ENCODE data around the gene DISC1.

The DISC1 gene

GRCh38 chr1:231701306-231701705 lies 74.7 kb downstream of the DISC1 start:
- no peak for TF ChIP-seq CTCF (IDR thresholded peaks at IDR 0.05; ENCODE audit: extremely low read depth, missing control alignments)
- DNase-seq (ENCODE audit: low spot score) = no peak

- DNase-seq (ENCODE audit: low spot score) = no peak
- TF ChIP-seq CTCF (IDR thresholded peaks at IDR 0.05; ENCODE audit: extremely low read depth, missing control alignments) = no peak
These were observed 75.7 kb downstream of the DISC1 start for GRCh38 chr1:231702331-231702730.

GRCh38 chr1:231702804-231703203 lies 76.2 kb downstream of the DISC1 start:
- no peak for TF ChIP-seq CTCF (IDR thresholded peaks at IDR 0.05; ENCODE audit: extremely low read depth, missing control alignments)
- no peak for DNase-seq (ENCODE audit: low spot score)

- no peak for DNase-seq (ENCODE audit: low spot score)
- TF ChIP-seq CTCF (IDR thresholded peaks at IDR 0.05; ENCODE audit: extremely low read depth, missing control alignments) = no peak
These were observed 79.5 kb downstream of the DISC1 start for GRCh38 chr1:231705806-231706760.

GRCh38 chr1:231706934-231707333 lies 80.3 kb downstream of the DISC1 start:
- DNase-seq (ENCODE audit: low spot score) = no peak
- TF ChIP-seq CTCF (IDR thresholded peaks at IDR 0.05; ENCODE audit: extremely low read depth, missing control alignments) = no peak

GRCh38 chr1:231707407-231707806 lies 80.8 kb downstream of the DISC1 start:
- no peak for DNase-seq (ENCODE audit: low spot score)
- TF ChIP-seq CTCF (IDR thresholded peaks at IDR 0.05; ENCODE audit: extremely low read depth, missing control alignments) = no peak

GRCh38 chr1:231708394-231708793 lies 81.8 kb downstream of the DISC1 start:
- no peak for TF ChIP-seq CTCF (IDR thresholded peaks at IDR 0.05; ENCODE audit: extremely low read depth, missing control alignments)
- no peak for DNase-seq (ENCODE audit: low spot score)

Data from GM20000 (cell line).